ENCODE data around the gene PTPRN2.
"Not testable (repeated sequence)": the region's sequence is repeated elsewhere in the genome, so short reads cannot be mapped to it uniquely, and the experiment has no call there.

- TF ChIP-seq CTCF, POLR2A (IDR thresholded peaks at IDR 0.05): not testable (repeated sequence)
Measured at GRCh38 chr7:158523165-158523856, 64.3 kb downstream of the PTPRN2 start.
